Mesenchymal stem cell (in vitro differentiated cells and primary cell): Measurements from ENCODE around the gene PPIH. TPM values are rescaled to one million over a fixed set of nuclear protein-coding genes. Genes with fewer than 3 reads are reported as not detected.

Experiments used
- DNase-seq: peaks from one replicate; pipeline ENCODE4 v3.0.0-alpha.2; 2013
- H2AFZ ChIP-seq: one replicate; pipeline ENCODE4 v1.6.1; 2013; ENCODE audit warnings: low read depth, mild to moderate bottlenecking, control low read depth, inconsistent platforms, low read length, moderate library complexity
- H2AK5ac ChIP-seq: 2 replicates; pipeline ENCODE4 v1.6.1; 2013; ENCODE audit warnings: low read length, moderate library complexity, mild to moderate bottlenecking, inconsistent platforms; ENCODE audit not compliant: severe bottlenecking
- H2BK120ac ChIP-seq: one replicate; pipeline ENCODE4 v1.6.1; 2013; ENCODE audit warnings: low read depth, mild to moderate bottlenecking, inconsistent platforms, low read length, moderate library complexity
- H2BK12ac ChIP-seq, 2 experiments: one replicate each; pipeline ENCODE4 v1.6.1; 2013; ENCODE audit warnings: inconsistent platforms in 2 of 2, low read length in 2 of 2, mild to moderate bottlenecking in 2 of 2, moderate library complexity in 2 of 2, control low read depth in 1 of 2
- H2BK15ac ChIP-seq: one replicate; pipeline ENCODE4 v1.6.1; 2013; ENCODE audit warnings: mild to moderate bottlenecking, low read depth, inconsistent platforms; ENCODE audit not compliant: poor library complexity, severe bottlenecking
- H2BK5ac ChIP-seq: 2 replicates; pipeline ENCODE4 v1.6.1; 2013; ENCODE audit warnings: low read depth, mild to moderate bottlenecking, low read length, control low read depth, inconsistent platforms; ENCODE audit not compliant: poor library complexity, severe bottlenecking
- H3K14ac ChIP-seq, 2 experiments: one replicate each; pipeline ENCODE4 v1.6.1; 2013; ENCODE audit warnings: inconsistent platforms in 2 of 2, low read length in 2 of 2, control low read depth in 1 of 2, mild to moderate bottlenecking in 1 of 2, moderate library complexity in 1 of 2
- H3K18ac ChIP-seq, 2 experiments: one replicate each; pipeline ENCODE4 v1.6.1; 2013; ENCODE audit warnings: inconsistent platforms in 2 of 2, low read length in 2 of 2, control low read depth in 1 of 2, low read depth in 1 of 2, mild to moderate bottlenecking in 1 of 2
- H3K23ac ChIP-seq, 2 experiments: one replicate each; pipeline ENCODE4 v1.6.1; 2013; ENCODE audit warnings: inconsistent platforms in 2 of 2, low read length in 2 of 2, mild to moderate bottlenecking in 2 of 2, moderate library complexity in 2 of 2, control low read depth in 1 of 2
- H3K27ac ChIP-seq: 2 replicates; pipeline ENCODE4 v1.5.1; 2013; ENCODE audit warnings: mild to moderate bottlenecking, moderate library complexity, low read length, control low read depth, inconsistent platforms; ENCODE audit not compliant: poor library complexity, severe bottlenecking
- H3K27me3 ChIP-seq, 2 experiments: 2 replicates each; pipeline versions ENCODE4 v1.6.1 to v1.7.0; 2013; ENCODE audit warnings: low read length in 2 of 2, mild to moderate bottlenecking in 2 of 2, moderate library complexity in 2 of 2, control low read depth in 1 of 2, inconsistent platforms in 1 of 2; ENCODE audit not compliant: control insufficient read depth in 1 of 2, insufficient read depth in 1 of 2
- H3K36me3 ChIP-seq, 2 experiments: 2 replicates each; pipeline versions ENCODE4 v1.6.1 to v1.7.0; 2013; ENCODE audit warnings: low read length in 2 of 2, control low read depth in 1 of 2, inconsistent platforms in 1 of 2, low read depth in 1 of 2, mild to moderate bottlenecking in 1 of 2; ENCODE audit not compliant: insufficient read depth in 2 of 2, control insufficient read depth in 1 of 2
- H3K4ac ChIP-seq, 2 experiments: one replicate each; pipeline ENCODE4 v1.6.1; 2013; ENCODE audit warnings: inconsistent platforms in 2 of 2, low read length in 2 of 2, mild to moderate bottlenecking in 2 of 2, moderate library complexity in 2 of 2, control low read depth in 1 of 2, low read depth in 1 of 2
- H3K4me1 ChIP-seq: 2 replicates; pipeline ENCODE4 v1.6.1; 2013; ENCODE audit warnings: low read depth, low read length, control low read depth; ENCODE audit not compliant: control insufficient read depth, insufficient read depth
- H3K4me2 ChIP-seq: 2 replicates; pipeline ENCODE4 v1.6.1; 2013; ENCODE audit warnings: low read length, mild to moderate bottlenecking, inconsistent platforms; ENCODE audit not compliant: poor library complexity, severe bottlenecking
- H3K4me3 ChIP-seq, 2 experiments: 2 replicates each; pipeline versions ENCODE4 v1.5.1 to v1.7.0; 2013; ENCODE audit warnings: low read length in 2 of 2, mild to moderate bottlenecking in 2 of 2, control low read depth in 1 of 2, low read depth in 1 of 2; ENCODE audit not compliant: insufficient read depth in 1 of 2
- H3K79me1 ChIP-seq: replicated peaks from 2 replicates; pipeline ENCODE4 v1.6.1; 2013; ENCODE audit warnings: mild to moderate bottlenecking, control low read depth, low read length, inconsistent platforms; ENCODE audit not compliant: poor library complexity, severe bottlenecking
- H3K9ac ChIP-seq: 2 replicates; pipeline ENCODE4 v1.7.0; 2013; ENCODE audit warnings: mild to moderate bottlenecking, low read length, moderate library complexity
- H3K9me3 ChIP-seq: 2 replicates; pipeline ENCODE4 v1.7.0; 2013; ENCODE audit warnings: mild to moderate bottlenecking, low read length; ENCODE audit not compliant: control insufficient read depth
- H4K8ac ChIP-seq: one replicate; pipeline ENCODE4 v1.6.1; 2013; ENCODE audit warnings: inconsistent platforms, mild to moderate bottlenecking, low read length, moderate library complexity
- H4K91ac ChIP-seq: one replicate; pipeline ENCODE4 v1.6.1; 2013; ENCODE audit warnings: mild to moderate bottlenecking, low read length, inconsistent platforms
- WGBS: methylation state at CpG from one replicate; pipeline ENCODE4 v1.1.7; 2013; ENCODE audit warnings: mixed read lengths; 5-methylcytosine and 5-hydroxymethylcytosine counted together
- polyA plus RNA-seq, 2 experiments: library from polyadenylated mRNA; stranded (reverse); fragments of 200-250 nt; gene quantifications; one replicate each; pipeline ENCODE4 v1.2.3, GENCODE V29; 2013

The PPIH gene
- 27.1 TPM for polyA plus RNA-seq (2013, experiment 1 of 2)
- polyA plus RNA-seq (2013, experiment 2 of 2), result 27.8 TPM

DNA sequence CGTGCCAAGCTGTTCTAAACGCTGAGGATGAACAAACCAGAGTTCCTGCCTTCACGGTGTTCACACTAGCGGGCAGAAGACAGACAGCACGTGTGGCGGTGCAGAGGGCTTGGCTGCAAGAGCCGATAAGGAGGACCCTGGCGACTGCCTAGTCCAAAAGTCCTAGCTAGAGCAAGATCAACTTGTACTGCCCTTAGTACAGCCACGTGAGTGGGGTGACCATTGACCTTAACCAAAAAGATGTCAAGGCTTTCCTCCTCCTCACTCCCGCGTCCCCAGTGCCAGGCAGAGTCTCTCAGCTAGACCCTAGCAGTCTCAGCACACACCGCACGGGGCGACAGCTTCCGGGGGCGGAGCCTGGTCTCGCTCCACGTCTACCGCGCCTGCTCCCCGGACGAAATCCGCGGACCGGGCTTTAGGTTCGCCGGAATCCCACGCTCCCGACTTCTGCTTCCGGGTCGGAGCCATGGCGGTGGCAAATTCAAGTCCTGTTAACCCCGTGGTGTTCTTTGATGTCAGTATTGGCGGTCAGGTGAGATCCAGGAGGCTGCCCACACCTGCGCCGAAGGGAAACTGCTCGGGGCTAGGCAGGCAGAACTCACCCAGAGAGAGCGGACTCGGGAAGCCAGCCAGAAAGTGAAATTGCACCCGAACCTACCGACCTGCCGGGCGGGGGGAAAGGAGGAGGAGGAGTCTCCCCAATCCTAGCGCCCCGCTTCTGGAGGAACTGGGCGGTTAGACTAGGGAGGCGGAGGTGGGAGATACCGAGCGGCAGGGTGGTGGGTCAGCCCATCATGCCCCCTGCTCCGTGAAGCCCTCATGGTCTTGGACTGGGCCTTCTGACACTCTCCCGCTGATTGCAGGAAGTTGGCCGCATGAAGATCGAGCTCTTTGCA, at the start of gene PPIH:
PPIH (plus strand) TSS at position 443 of the 896 bp plus-strand sequence; CDS start at position 467, 24 bp downstream.
- H3K4me3 ChIP-seq, result peak within 1 kb of the TSS; percentile 74 to 96

DNA sequence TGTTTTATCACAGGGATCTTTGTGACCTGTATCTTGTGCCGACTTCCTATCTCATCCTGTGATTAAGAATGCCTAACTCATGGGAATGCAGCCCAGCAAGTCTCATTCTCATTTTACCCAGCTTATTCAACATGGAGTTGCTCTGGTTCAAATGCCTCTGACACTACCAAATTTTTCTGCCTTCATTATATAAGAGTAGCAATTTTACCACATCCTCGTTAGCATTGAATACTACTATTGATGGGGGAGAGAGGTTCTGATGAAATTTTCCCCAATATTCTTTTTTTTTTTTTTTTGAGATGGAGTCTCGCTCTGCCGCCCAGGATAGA, 44.5 kb upstream of the PPIH start:
- no peak overlapping the region for H3K9ac ChIP-seq
- no peak for DNase-seq
- no peak overlapping the region for H2BK15ac ChIP-seq
- no peak overlapping the region for H4K91ac ChIP-seq
- no peak overlapping the region for H3K4me3 ChIP-seq
- no peak overlapping the region for H2AK5ac ChIP-seq
- H3K4me2 ChIP-seq, result no peak overlapping the region
- H2BK5ac ChIP-seq, result no peak overlapping the region
- no peak overlapping the region for H4K8ac ChIP-seq
- H3K9me3 ChIP-seq, result no peaks in the 10 kb centered on the region
- H3K36me3 ChIP-seq, result no peaks in the 10 kb centered on the region
- no peak overlapping the region for H2BK12ac ChIP-seq
- H3K27ac ChIP-seq, result no peak overlapping the region
- H3K4me1 ChIP-seq, result no peaks in the 10 kb centered on the region
- no peak overlapping the region for H3K14ac ChIP-seq
- no peaks in the 10 kb centered on the region for H3K79me1 ChIP-seq
- no peak overlapping the region for H2AFZ ChIP-seq
- H2BK120ac ChIP-seq, result no peak overlapping the region
- no peak overlapping the region for H3K18ac ChIP-seq
- no peak overlapping the region for H3K23ac ChIP-seq
- H3K4ac ChIP-seq, result no peak overlapping the region
- H3K27me3 ChIP-seq, result peaks cover 0 to 2% of the 10 kb centered on the region in 2 experiments
- WGBS, result 99% methylated on average over 3 of the region's 4 CpGs

More for the DNA sequence above, at the start of gene PPIH:
- Histone ChIP-seq H2AK5ac (no peak within 1 kb of the TSS), H3K4me1 (peaks cover 5% of the 10 kb centered on the region), H2BK15ac (no peak within 1 kb of the TSS), H3K27me3 (peaks cover 0 to 6% of the 10 kb centered on the region in 2 experiments), H3K27ac (peak within 1 kb of the TSS; percentile 53), H3K14ac (peak within 1 kb of the TSS in 1 of 2 experiments; percentile 83), H4K8ac (peak within 1 kb of the TSS; percentile 83), H2AFZ (peak within 1 kb of the TSS; percentile 98), H2BK120ac (no peak within 1 kb of the TSS), H3K4me2 (peak within 1 kb of the TSS; percentile 69), H3K18ac (peak within 1 kb of the TSS; percentile 23 to 77), H3K23ac (peak within 1 kb of the TSS in 1 of 2 experiments; percentile 63), H3K9me3 (no peaks in the 10 kb centered on the region), H3K4ac (peak within 1 kb of the TSS; percentile 16 to 84), H3K9ac (peak within 1 kb of the TSS; percentile 90), H2BK5ac (peak within 1 kb of the TSS; percentile 32), H2BK12ac (no peak within 1 kb of the TSS), H3K36me3 (peaks cover 4 to 21% of the 10 kb centered on the region in 2 experiments), H4K91ac (peak within 1 kb of the TSS; percentile 72), H3K79me1 (peaks cover 22% of the 10 kb centered on the region)
- DNase-seq, result peak; percentile 95
- under 1% methylated on average over 53 of the region's 53 CpGs for WGBS

DNA sequence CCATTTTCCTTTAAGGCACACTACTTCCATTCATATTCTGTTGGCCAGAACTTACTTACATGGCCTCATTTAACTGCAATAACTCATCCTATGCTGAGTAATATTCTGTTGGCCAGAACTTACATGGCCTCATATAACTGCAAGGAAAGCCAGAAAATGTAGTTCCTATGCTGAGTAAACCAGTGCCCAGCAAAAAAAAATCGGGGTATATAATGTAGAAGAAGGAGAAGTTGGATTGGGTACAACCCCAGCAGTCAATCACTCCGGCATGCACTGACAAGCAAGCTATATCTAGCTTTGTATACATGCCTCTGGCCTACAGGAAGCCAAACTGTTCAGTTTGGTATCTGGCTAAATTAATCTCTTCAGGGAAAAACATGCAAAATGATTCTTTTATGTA, 39.4 kb upstream of the PPIH start:
- no peak overlapping the region for H3K18ac ChIP-seq
- no peak overlapping the region for H3K9ac ChIP-seq
- no peaks in the 10 kb centered on the region for H3K9me3 ChIP-seq
- WGBS, result 55% methylated on average over 2 of the region's 2 CpGs
- H2BK15ac ChIP-seq, result no peak overlapping the region
- no peak overlapping the region for H3K27ac ChIP-seq
- H3K23ac ChIP-seq, result no peak overlapping the region
- no peak overlapping the region for H4K8ac ChIP-seq
- no peak overlapping the region for H3K4me2 ChIP-seq
- H2BK5ac ChIP-seq, result no peak overlapping the region
- no peak overlapping the region for H3K14ac ChIP-seq
- H3K4me3 ChIP-seq, result no peak overlapping the region
- no peak overlapping the region for H3K4ac ChIP-seq
- peaks cover 0 to 5% of the 10 kb centered on the region in 2 experiments for H3K27me3 ChIP-seq
- no peak overlapping the region for H2AK5ac ChIP-seq
- no peak overlapping the region for H2BK12ac ChIP-seq
- H2AFZ ChIP-seq, result no peak overlapping the region
- no peaks in the 10 kb centered on the region for H3K36me3 ChIP-seq
- no peak overlapping the region for H2BK120ac ChIP-seq
- no peaks in the 10 kb centered on the region for H3K4me1 ChIP-seq
- no peak overlapping the region for H4K91ac ChIP-seq
- DNase-seq, result no peak
- H3K79me1 ChIP-seq, result no peaks in the 10 kb centered on the region

DNA sequence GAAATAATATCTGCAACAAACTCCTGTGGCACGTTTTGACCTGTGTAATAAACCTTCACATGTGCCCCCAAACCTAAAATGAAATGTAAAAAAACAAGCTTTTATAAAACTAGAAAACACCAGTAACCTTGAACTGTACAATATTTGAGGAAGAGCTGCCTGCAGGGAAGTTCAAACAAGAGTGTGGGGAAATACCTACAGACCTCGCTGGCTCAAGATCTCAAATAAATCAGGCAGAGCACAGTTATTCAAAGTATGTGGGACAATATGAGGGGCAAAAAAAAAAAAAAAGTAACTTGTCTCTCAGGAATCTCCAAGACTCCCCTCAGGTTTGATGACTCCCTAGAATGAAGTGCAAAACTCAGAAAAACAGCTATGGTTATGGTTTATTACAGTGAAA, 37.9 kb upstream of the PPIH start:
- no peak overlapping the region for H3K14ac ChIP-seq
- H3K79me1 ChIP-seq, result no peaks in the 10 kb centered on the region
- H3K9ac ChIP-seq, result no peak overlapping the region
- no peak overlapping the region for H3K27ac ChIP-seq
- no peak overlapping the region for H2BK15ac ChIP-seq
- no peak overlapping the region for H4K8ac ChIP-seq
- DNase-seq, result no peak
- peaks cover 0 to 5% of the 10 kb centered on the region in 2 experiments for H3K27me3 ChIP-seq
- no CpG with 5 or more reads among the region's 2 CpGs for WGBS
- no peak overlapping the region for H3K23ac ChIP-seq
- no peak overlapping the region for H2AK5ac ChIP-seq
- no peak overlapping the region for H4K91ac ChIP-seq
- no peaks in the 10 kb centered on the region for H3K4me1 ChIP-seq
- H3K4me2 ChIP-seq, result no peak overlapping the region
- H2BK5ac ChIP-seq, result no peak overlapping the region
- H3K9me3 ChIP-seq, result no peaks in the 10 kb centered on the region
- no peak overlapping the region for H2AFZ ChIP-seq
- H3K4me3 ChIP-seq, result no peak overlapping the region
- H3K36me3 ChIP-seq, result no peaks in the 10 kb centered on the region
- no peak overlapping the region for H2BK12ac ChIP-seq
- H3K18ac ChIP-seq, result no peak overlapping the region
- no peak overlapping the region for H3K4ac ChIP-seq
- H2BK120ac ChIP-seq, result no peak overlapping the region
